ENCODE results near the gene PRDM11.

PRDM11 gene

GRCh38 chr11:45142241-45143055 is 4.0 kb upstream of the PRDM11 start:
- no peak for DNase-seq

GRCh38 chr11:45143494-45143893 is 2.9 kb upstream of the PRDM11 start:
- no peak for DNase-seq

GRCh38 chr11:45144126-45145082 is 2.0 kb upstream of the PRDM11 start:
- no peak for DNase-seq

- no peak for DNase-seq
These were observed 1.4 kb upstream of the PRDM11 start for GRCh38 chr11:45145083-45145378.

- DNase-seq = no peak
These were observed 914 bp upstream of the PRDM11 start for GRCh38 chr11:45145379-45146071.

GRCh38 chr11:45147017-45147728 is 734 bp downstream of the PRDM11 start:
- DNase-seq = peak; percentile 72 to 90 (median 78)

GRCh38 chr11:45147891-45148675 is 1.6 kb downstream of the PRDM11 start:
- DNase-seq = no peak

GRCh38 chr11:45149483-45150056 is 3.1 kb downstream of the PRDM11 start:
- no peak for DNase-seq

- no peak for DNase-seq
These were observed 3.9 kb downstream of the PRDM11 start for GRCh38 chr11:45150301-45150700.

- DNase-seq = no peak
These were observed 4.5 kb downstream of the PRDM11 start for GRCh38 chr11:45150943-45151342.

GRCh38 chr11:45151362-45151982 is 5.0 kb downstream of the PRDM11 start:
- DNase-seq = no peak

GRCh38 chr11:45152740-45153595 is 6.5 kb downstream of the PRDM11 start:
- no peak for DNase-seq

GRCh38 chr11:45154276-45154675 is 7.8 kb downstream of the PRDM11 start:
- no peak for DNase-seq

GRCh38 chr11:45155058-45155551 is 8.7 kb downstream of the PRDM11 start:
- DNase-seq = no peak

GRCh38 chr11:45155627-45156180 is 9.3 kb downstream of the PRDM11 start:
- no peak for DNase-seq

GRCh38 chr11:45156201-45156600 is 9.8 kb downstream of the PRDM11 start:
- DNase-seq = no peak

- DNase-seq = no peak
These were observed 10.3 kb downstream of the PRDM11 start for GRCh38 chr11:45156741-45157140.

GRCh38 chr11:45157247-45158209 is 11.1 kb downstream of the PRDM11 start:
- DNase-seq = no peak

Measured in activated naive CD4-positive, alpha-beta T cell (primary cell).